WTC11 (cell line): ENCODE data around the gene RMI2. TPM values are rescaled to one million over a fixed set of nuclear protein-coding genes. Genes with fewer than 3 reads are reported as not detected.

Source experiments
- ATAC-seq: fragments of 200-7000 bp; cut with Tn5 transposase; 2 replicates; pipeline ENCODE4 v1.10.0; 2021; ENCODE audit warnings: mild to moderate bottlenecking, moderate library complexity
- CTCF ChIA-PET: fragments of 300-600 bp; sonication (Branson Sonifier 250); formaldehyde crosslinking; loops from one replicate; lab custom pipeline; 2021; ENCODE audit warnings: antibody characterized with exemption; lab: Charles Lee
- POLR2A ChIA-PET: fragments of 350-600 bp; sonication (Branson Sonifier 250); formaldehyde crosslinking; loops from one replicate; lab custom pipeline; 2021; ENCODE audit warnings: antibody characterized with exemption; lab: Charles Lee
- DNase-seq: peaks from one replicate; pipeline ENCODE4 v3.0.0; 2021; ENCODE audit warnings: low spot score
- H3K27ac Mint-ChIP-seq: 2 replicates; pipeline ENCODE4 v1.8.0; 2021; ENCODE audit warnings: mixed read lengths
- H3K27me3 Mint-ChIP-seq: 2 replicates; pipeline ENCODE4 v1.8.0; 2021; ENCODE audit warnings: low read depth, mild to moderate bottlenecking, moderate library complexity, mixed read lengths
- H3K36me3 Mint-ChIP-seq: 2 replicates; pipeline ENCODE4 v1.8.0; 2021; ENCODE audit warnings: mixed read lengths
- H3K4me1 Mint-ChIP-seq: 2 replicates; pipeline ENCODE4 v1.8.0; 2022; ENCODE audit warnings: mixed read lengths
- H3K4me3 Mint-ChIP-seq: 2 replicates; pipeline ENCODE4 v1.8.0; 2021; ENCODE audit warnings: mild to moderate bottlenecking, moderate library complexity, mixed read lengths
- H3K9me3 Mint-ChIP-seq: 2 replicates; pipeline ENCODE4 v1.8.0; 2021; ENCODE audit warnings: mixed read lengths
- CBFB ChIP-seq: sonication (generic); formaldehyde crosslinking; IDR thresholded peaks from 2 replicates; pipeline ENCODE4 v1.8.1; 2022; ENCODE audit warnings: mild to moderate bottlenecking, low read depth, missing genetic modification reagents
- CREM ChIP-seq: sonication (generic); formaldehyde crosslinking; IDR thresholded peaks from 2 replicates; pipeline ENCODE4 v1.8.1; 2022; ENCODE audit warnings: mild to moderate bottlenecking, missing genetic modification reagents, moderate library complexity
- ESRRA ChIP-seq: sonication (generic); formaldehyde crosslinking; IDR thresholded peaks from 2 replicates; pipeline ENCODE4 v1.8.1; 2022; ENCODE audit warnings: mild to moderate bottlenecking, missing genetic modification reagents, borderline replicate concordance
- FOXK1 ChIP-seq: sonication (generic); formaldehyde crosslinking; IDR thresholded peaks from 2 replicates; pipeline ENCODE4 v1.8.0; 2022; ENCODE audit warnings: mild to moderate bottlenecking, moderate library complexity, missing genetic modification reagents
- FOXP1 ChIP-seq: sonication (generic); formaldehyde crosslinking; IDR thresholded peaks from 2 replicates; pipeline ENCODE4 v1.8.0; 2022; ENCODE audit warnings: missing genetic modification reagents, mild to moderate bottlenecking, moderate library complexity, borderline replicate concordance
- GABPB1 ChIP-seq: sonication (generic); formaldehyde crosslinking; IDR thresholded peaks from 2 replicates; pipeline ENCODE4 v1.8.1; 2023; ENCODE audit warnings: mild to moderate bottlenecking, missing genetic modification reagents
- HMGA2 ChIP-seq: fragments of 250-450 bp; sonication (Bioruptor Pico); IDR thresholded peaks from 2 replicates; pipeline ENCODE4 v1.4.0; 2021; ENCODE audit warnings: mild to moderate bottlenecking, moderate library complexity
- RELA ChIP-seq: sonication (generic); formaldehyde crosslinking; IDR thresholded peaks from 2 replicates; pipeline ENCODE4 v1.8.1; 2022; ENCODE audit warnings: missing genetic modification reagents, mild to moderate bottlenecking, borderline replicate concordance
- TEAD1 ChIP-seq: sonication (generic); formaldehyde crosslinking; IDR thresholded peaks from 2 replicates; pipeline ENCODE4 v1.8.0; 2022; ENCODE audit warnings: mild to moderate bottlenecking, missing genetic modification reagents
- ZNF121 ChIP-seq: sonication (generic); formaldehyde crosslinking; IDR thresholded peaks from 2 replicates; pipeline ENCODE4 v1.8.0; 2023; ENCODE audit warnings: missing genetic modification reagents
- ZNF219 ChIP-seq: sonication (generic); formaldehyde crosslinking; IDR thresholded peaks from 2 replicates; pipeline ENCODE4 v1.8.0; 2023; ENCODE audit warnings: missing genetic modification reagents, mild to moderate bottlenecking, borderline replicate concordance
- ZNF396 ChIP-seq: fragments of 250-450 bp; sonication (Bioruptor Pico); IDR thresholded peaks from 2 replicates; pipeline ENCODE4 v1.8.0; 2021; ENCODE audit warnings: mild to moderate bottlenecking, moderate library complexity, borderline replicate concordance
- total RNA-seq: library from RNA; stranded (reverse); gene quantifications from 3 replicates; pipeline ENCODE4 v1.2.3, GENCODE V29; 2021
- TF ChIP-seq, protein P1 (sequence below): sonication (generic); formaldehyde crosslinking; IDR thresholded peaks from 2 replicates; pipeline ENCODE4 v1.8.1; 2022; ENCODE audit warnings: low read depth, missing genetic modification reagents, borderline replicate concordance
- TF ChIP-seq, protein P2 (sequence below): fragments of 250-450 bp; sonication (Bioruptor Pico); conservative IDR thresholded peaks from 2 replicates; pipeline ENCODE4 v1.9.0; 2021; ENCODE audit warnings: mild to moderate bottlenecking
- TF ChIP-seq, protein P3 (sequence below): sonication (generic); formaldehyde crosslinking; IDR thresholded peaks from 2 replicates; pipeline ENCODE4 v1.8.1; 2022; ENCODE audit warnings: mild to moderate bottlenecking, missing genetic modification reagents, moderate library complexity, borderline replicate concordance

Gene RMI2
- total RNA-seq, 1 experiment from 2014 or later = 79.0 TPM

DNA sequence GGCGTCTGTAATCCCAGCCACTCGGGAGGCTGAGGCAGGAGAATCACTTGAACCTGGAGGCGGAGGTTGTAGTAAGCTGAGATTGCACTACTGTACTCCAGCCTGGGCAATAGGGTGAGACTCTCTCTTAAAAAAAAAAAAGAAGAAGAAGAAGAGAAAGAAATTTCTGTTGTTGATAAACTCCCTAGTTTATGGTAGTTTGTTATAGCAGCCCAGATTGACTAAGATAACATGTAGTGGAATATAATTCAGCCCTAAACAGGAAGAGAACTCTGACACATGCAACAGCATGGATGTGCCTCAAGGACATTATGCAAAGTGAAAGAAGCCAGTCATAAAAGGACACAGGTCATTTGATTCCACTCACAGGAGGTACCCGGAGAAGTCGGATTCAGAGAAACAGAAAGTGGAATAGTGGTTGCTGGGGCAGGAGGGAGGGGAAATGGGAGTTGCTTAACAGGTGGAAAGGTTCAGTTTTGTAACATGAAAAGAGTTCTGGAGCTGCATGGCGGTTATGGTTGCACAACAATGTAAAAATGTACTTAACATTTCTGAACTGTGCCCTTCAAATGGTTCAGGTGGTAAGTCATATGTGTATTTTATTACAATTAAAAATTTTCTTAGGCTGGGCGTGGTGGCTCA is 38.1 kb upstream of the RMI2 start:
- CTCF ChIA-PET = interaction anchor here (0.8 to 2.4 kb wide), 3 partner anchors 9 to 64 kb away, joined by 4 to 13 read pairs (median 5); partner anchors contain the start of gene SOCS1
- Mint-ChIP-seq H3K4me1 (peaks cover 45% of the 10 kb centered on the region), H3K9me3 (peaks cover 4% of the 10 kb centered on the region; the same call in 1 of the 2 replicates), H3K27ac (peak overlapping the region; percentile 82), H3K36me3 (no peaks in the 10 kb centered on the region), H3K27me3 (no peaks in the 10 kb centered on the region), H3K4me3 (no peak overlapping the region)
- ATAC-seq (no peak), DNase-seq (no peak)
- TF ChIP-seq, protein P1, sequence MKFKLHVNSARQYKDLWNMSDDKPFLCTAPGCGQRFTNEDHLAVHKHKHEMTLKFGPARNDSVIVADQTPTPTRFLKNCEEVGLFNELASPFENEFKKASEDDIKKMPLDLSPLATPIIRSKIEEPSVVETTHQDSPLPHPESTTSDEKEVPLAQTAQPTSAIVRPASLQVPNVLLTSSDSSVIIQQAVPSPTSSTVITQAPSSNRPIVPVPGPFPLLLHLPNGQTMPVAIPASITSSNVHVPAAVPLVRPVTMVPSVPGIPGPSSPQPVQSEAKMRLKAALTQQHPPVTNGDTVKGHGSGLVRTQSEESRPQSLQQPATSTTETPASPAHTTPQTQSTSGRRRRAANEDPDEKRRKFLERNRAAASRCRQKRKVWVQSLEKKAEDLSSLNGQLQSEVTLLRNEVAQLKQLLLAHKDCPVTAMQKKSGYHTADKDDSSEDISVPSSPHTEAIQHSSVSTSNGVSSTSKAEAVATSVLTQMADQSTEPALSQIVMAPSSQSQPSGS (CRISPR knock-in tag) = no peak
- TF ChIP-seq ESRRA (CRISPR knock-in tag) (no peak), HMGA2 (CRISPR knock-in tag) (no peak), GABPB1 (CRISPR knock-in tag) (0 out of 2 replicates have a peak, but pooled peaks have one; percentile 34)
- TF ChIP-seq, protein P2, sequence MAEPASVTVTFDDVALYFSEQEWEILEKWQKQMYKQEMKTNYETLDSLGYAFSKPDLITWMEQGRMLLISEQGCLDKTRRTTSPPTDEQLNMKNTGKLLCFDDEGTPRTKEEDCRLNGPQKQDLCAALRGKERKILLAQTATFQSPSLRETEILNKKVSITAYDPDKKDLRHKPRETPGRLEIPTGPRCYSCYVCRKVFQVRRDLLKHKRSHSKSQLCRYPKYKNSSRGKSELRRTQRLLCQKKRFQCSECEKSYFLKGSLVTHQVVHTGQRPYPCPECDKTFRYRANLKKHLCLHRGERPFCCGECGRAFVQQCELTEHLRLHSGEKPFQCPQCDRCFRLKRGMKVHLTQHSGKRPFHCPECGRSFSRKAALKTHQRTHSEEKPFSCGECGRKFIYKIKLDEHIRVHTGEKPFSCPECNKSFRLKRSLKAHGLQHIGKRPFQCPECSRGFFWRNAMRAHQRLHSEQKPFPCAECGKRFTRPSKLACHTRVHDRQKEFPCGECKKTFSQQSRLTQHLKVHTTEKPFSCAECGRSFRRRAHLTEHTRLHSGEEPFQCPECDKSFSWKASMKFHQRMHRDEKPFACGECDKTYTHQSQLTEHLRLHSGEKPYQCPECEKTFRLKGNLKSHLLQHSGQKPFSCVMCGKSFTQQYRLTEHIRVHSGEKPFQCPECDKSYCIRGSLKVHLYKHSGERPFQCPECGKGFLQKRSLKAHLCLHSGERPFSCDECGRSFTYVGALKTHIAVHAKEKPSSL (CRISPR knock-in tag) = no peak
- TF ChIP-seq, protein P3, sequence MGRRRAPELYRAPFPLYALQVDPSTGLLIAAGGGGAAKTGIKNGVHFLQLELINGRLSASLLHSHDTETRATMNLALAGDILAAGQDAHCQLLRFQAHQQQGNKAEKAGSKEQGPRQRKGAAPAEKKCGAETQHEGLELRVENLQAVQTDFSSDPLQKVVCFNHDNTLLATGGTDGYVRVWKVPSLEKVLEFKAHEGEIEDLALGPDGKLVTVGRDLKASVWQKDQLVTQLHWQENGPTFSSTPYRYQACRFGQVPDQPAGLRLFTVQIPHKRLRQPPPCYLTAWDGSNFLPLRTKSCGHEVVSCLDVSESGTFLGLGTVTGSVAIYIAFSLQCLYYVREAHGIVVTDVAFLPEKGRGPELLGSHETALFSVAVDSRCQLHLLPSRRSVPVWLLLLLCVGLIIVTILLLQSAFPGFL = no peak
- POLR2A ChIA-PET = no interaction called here

DNA sequence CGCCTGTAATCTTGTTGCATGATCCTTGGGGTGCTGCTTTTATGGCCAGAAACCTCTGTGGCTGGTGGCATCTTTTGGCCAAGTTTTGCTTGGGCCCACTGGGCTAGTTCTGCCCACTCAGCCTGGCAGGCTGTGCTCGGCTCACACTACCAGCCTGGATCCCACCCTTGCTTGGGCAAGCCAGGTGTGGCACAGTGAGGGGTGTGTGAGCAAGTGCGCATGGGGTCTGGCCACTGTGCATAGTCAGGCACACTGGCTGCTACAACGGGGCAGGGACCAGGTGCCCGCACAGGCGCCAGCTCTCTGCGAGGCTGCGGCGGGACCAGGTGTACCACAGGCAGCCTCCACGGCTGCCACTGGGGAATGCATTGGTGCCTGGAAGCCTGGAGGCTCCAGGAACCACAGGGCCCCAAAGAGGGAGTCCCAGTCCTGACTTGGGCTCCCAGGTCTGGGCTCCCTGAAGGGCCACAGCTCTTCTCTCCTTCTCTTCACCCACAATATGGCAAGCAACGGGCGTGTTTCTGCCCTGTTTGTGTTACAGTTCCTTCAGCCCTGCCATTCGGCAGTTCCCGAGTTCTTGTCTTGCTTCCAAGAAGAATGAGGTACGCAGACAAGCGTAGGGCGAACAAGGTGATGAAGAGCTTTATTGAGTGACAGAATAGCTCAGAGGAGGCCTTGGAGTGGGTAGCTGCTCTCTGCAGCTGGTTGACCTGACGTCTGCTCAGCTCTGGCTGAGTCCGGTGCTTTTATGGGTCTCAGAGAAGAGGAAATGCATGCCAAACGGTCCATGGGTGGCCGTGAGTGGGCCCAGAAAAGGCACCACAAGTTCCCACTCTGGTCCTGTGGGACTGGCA is 37.4 kb upstream of the RMI2 start:
- ChIA-PET POLR2A (interaction anchor here (1.0 to 1.7 kb wide), 3 partner anchors 24 to 52 kb away, joined by 3 to 5 read pairs (median 3); partner anchors contain the start of gene SOCS1), CTCF (interaction anchor here (0.6 to 2.4 kb wide), 6 partner anchors 10 to 64 kb away, joined by 3 to 13 read pairs (median 4); partner anchors contain the start of gene SOCS1)
- Mint-ChIP-seq H3K9me3 (peaks cover 4% of the 10 kb centered on the region; the same call in 1 of the 2 replicates), H3K27me3 (no peaks in the 10 kb centered on the region), H3K27ac (peak overlapping the region; percentile 86; the same call in 1 of the 2 replicates), H3K4me1 (peaks cover 51% of the 10 kb centered on the region), H3K4me3 (no peak overlapping the region), H3K36me3 (no peaks in the 10 kb centered on the region)
- DNase-seq (no peak), ATAC-seq (no peak)
- TF ChIP-seq, protein P1 (CRISPR knock-in tag) = no peak
- TF ChIP-seq ZNF121 = peak; percentile 56; the same call in 1 of the 2 replicates

DNA sequence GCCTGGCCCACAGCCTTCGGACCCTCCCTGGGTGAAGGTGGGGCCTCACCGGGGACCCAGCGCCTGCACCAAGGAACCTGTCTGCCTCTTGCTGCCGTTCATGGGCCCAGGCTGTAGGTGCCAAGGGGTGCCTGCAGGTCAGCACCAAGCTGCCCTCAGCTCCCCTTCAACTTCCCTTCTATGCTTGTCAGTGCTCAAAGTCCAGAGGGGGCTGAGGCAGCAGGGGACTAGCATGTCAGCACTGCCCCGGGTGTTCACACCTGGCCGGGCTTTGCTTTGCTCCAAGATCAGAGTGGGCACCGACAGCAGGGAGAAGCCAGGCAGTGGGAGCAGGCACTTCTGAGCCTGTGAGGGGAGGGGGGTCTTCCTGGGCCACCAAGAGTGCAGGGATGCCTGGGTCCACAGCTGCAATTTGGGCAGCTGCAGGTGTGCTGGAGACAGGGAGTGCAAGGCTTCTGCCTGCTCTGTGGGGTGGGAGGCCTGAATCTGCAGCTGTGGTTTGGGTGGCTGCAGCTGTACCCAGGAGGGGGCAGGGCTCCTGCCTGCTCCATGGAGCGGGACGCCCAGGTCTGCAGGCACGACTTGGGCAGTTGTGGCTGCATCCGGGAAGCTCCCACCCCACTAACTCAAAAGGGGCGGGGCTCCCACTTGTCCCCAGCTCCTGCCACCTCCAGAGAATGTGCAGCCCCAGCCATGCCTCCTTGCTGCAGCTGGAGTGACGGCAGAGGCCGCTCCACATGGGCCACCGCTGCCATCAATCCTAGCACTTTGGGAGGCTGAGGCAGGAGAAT is 36.6 kb upstream of the RMI2 start:
- peak; percentile 13; the same call in 1 of the 2 replicates for TF ChIP-seq ZNF121
- TF ChIP-seq ZNF396 (CRISPR knock-in tag) = no peak
- TF ChIP-seq TEAD1 (CRISPR knock-in tag) = no peak
- no peak for TF ChIP-seq CBFB
- no peak for TF ChIP-seq CREM
- no peak for TF ChIP-seq FOXP1
- no peak for TF ChIP-seq ZNF219 (CRISPR knock-in tag)
- 0 out of 2 replicates have a peak, but pooled peaks have one; percentile 29 for TF ChIP-seq FOXK1
- no peak for TF ChIP-seq RELA (CRISPR knock-in tag)
- TF ChIP-seq, all 79 proteins: peak for 2
- Mint-ChIP-seq H3K4me1 (peaks cover 52% of the 10 kb centered on the region), H3K9me3 (peaks cover 4% of the 10 kb centered on the region; the same call in 1 of the 2 replicates), H3K27ac (no peak overlapping the region), H3K4me3 (no peak overlapping the region), H3K36me3 (no peaks in the 10 kb centered on the region), H3K27me3 (no peaks in the 10 kb centered on the region)
- DNase-seq = peak; percentile 41
- POLR2A ChIA-PET = interaction anchor here (0.6 to 1.7 kb wide), 5 partner anchors 10 to 52 kb away, joined by 3 to 5 read pairs (median 3); partner anchors contain the start of gene SOCS1
- CTCF ChIA-PET = interaction anchor here (0.6 to 2.4 kb wide), 6 partner anchors 11 to 63 kb away, joined by 3 to 13 read pairs (median 4); partner anchors contain the start of gene SOCS1
- peak; percentile 65 for ATAC-seq
